CD4-positive, CD25-positive, alpha-beta regulatory T cell (primary cell): ENCODE results near the gene LRMDA. TPM values are rescaled to one million over a fixed set of nuclear protein-coding genes. Genes with fewer than 3 reads are reported as not detected.

Experiments used
- ATAC-seq, 2 donors: fragments of 150-1000 bp; cut with Tn5 transposase; one replicate each; pipeline ENCODE4 v1.10.0; 2021; ENCODE audit warnings: low read depth in 2 of 2, moderate number of reproducible peaks in 2 of 2, moderate library complexity in 1 of 2
- DNase-seq, 3 donors: peaks; one replicate each; pipeline versions ENCODE4 v3.0.0 to v3.0.0-alpha.2; 2012 to 2022; ENCODE audit warnings: mixed read lengths in 1 of 3
- H3K27ac ChIP-seq: one replicate; pipeline ENCODE4 v1.7.0; 2013; ENCODE audit warnings: mild to moderate bottlenecking, low read length; ENCODE audit not compliant: insufficient read depth, poor library complexity, severe bottlenecking
- H3K27me3 ChIP-seq: one replicate; pipeline ENCODE4 v1.7.0; 2013; ENCODE audit warnings: low read length; ENCODE audit not compliant: control insufficient read depth, insufficient read depth
- H3K36me3 ChIP-seq: one replicate; pipeline ENCODE4 v1.7.0; 2013; ENCODE audit warnings: mild to moderate bottlenecking, low read length, moderate library complexity; ENCODE audit not compliant: control insufficient read depth, insufficient read depth
- H3K4me1 ChIP-seq: 2 replicates; pipeline ENCODE4 v1.7.0; 2013; ENCODE audit warnings: mild to moderate bottlenecking, low read length; ENCODE audit not compliant: insufficient read depth, control insufficient read depth, poor library complexity, severe bottlenecking
- H3K4me3 ChIP-seq: one replicate; pipeline ENCODE4 v1.7.0; 2013; ENCODE audit warnings: low read depth, mild to moderate bottlenecking, low read length, moderate library complexity
- H3K9me3 ChIP-seq, 2 experiments: 1 replicate in 1 of 2; 2 replicates in 1 of 2; pipeline ENCODE4 v1.7.0; 2013; ENCODE audit warnings: low read length in 2 of 2, mild to moderate bottlenecking in 1 of 2, moderate library complexity in 1 of 2; ENCODE audit not compliant: control insufficient read depth in 2 of 2
- H3K27ac Mint-ChIP-seq, 3 donors: one replicate each; pipeline ENCODE4 v1.8.0; 2020 to 2022; ENCODE audit warnings: mild to moderate bottlenecking in 3 of 3, mixed read lengths in 3 of 3, moderate library complexity in 2 of 3
- H3K27me3 Mint-ChIP-seq: one replicate; pipeline ENCODE4 v1.8.0; 2022; ENCODE audit warnings: mild to moderate bottlenecking, mixed read lengths
- H3K36me3 Mint-ChIP-seq: one replicate; pipeline ENCODE4 v1.8.0; 2020; ENCODE audit warnings: mixed read lengths
- H3K4me1 Mint-ChIP-seq, 4 donors: one replicate each; pipeline ENCODE4 v1.8.0; 2020 to 2022; ENCODE audit warnings: mixed read lengths in 4 of 4, mild to moderate bottlenecking in 1 of 4
- H3K4me3 Mint-ChIP-seq, 4 donors: one replicate each; pipeline ENCODE4 v1.8.0; 2020 to 2022; ENCODE audit warnings: mild to moderate bottlenecking in 4 of 4, mixed read lengths in 4 of 4, moderate library complexity in 3 of 4
- H3K9me3 Mint-ChIP-seq, 7 donors: one replicate each; pipeline ENCODE4 v1.8.0; 2020 to 2022; ENCODE audit warnings: mixed read lengths in 7 of 7, mild to moderate bottlenecking in 3 of 7, moderate library complexity in 2 of 7
- polyA plus RNA-seq, 4 donors: library from polyadenylated mRNA; unstranded; fragments of 300-500 nt; fragmentation: Illumina TruSeq; gene quantifications; one replicate each; pipeline ENCODE4 v1.2.3, GENCODE V29; 2021
- total RNA-seq: library from RNA; stranded (reverse); gene quantifications from one replicate; pipeline ENCODE4 v1.2.3, GENCODE V29; 2022

Gene LRMDA
- total and polyA plus RNA-seq, 5 donors from 2014 or later, result 0.10 TPM; not detected in 4

GRCh38 chr10:76149182-76149581 lies 717.8 kb downstream of the LRMDA start:
- Mint-ChIP-seq H3K27ac (no peak overlapping the region), H3K4me1 (no peaks in the 10 kb centered on the region), H3K36me3 (no peaks in the 10 kb centered on the region), H3K9me3 (peaks cover 0 to 11% (median 5%) of the 10 kb centered on the region in 7 donors), H3K4me3 (no peak overlapping the region), H3K27me3 (no peaks in the 10 kb centered on the region)
- Histone ChIP-seq H3K27ac (no peak overlapping the region), H3K4me1 (no peaks in the 10 kb centered on the region), H3K27me3 (no peaks in the 10 kb centered on the region), H3K9me3 (peaks cover 0 to 4% of the 10 kb centered on the region in 2 experiments), H3K36me3 (no peaks in the 10 kb centered on the region), H3K4me3 (no peak overlapping the region)
- ATAC-seq (no peak), DNase-seq (no peak)

GRCh38 chr10:76149602-76150138 lies 718.2 kb downstream of the LRMDA start:
- Mint-ChIP-seq H3K4me1 (no peaks in the 10 kb centered on the region), H3K36me3 (no peaks in the 10 kb centered on the region), H3K9me3 (peaks cover 0 to 12% (median 5%) of the 10 kb centered on the region in 7 donors), H3K4me3 (no peak overlapping the region), H3K27me3 (no peaks in the 10 kb centered on the region), H3K27ac (no peak overlapping the region)
- DNase-seq, result no peak
- H3K36me3 ChIP-seq, result no peaks in the 10 kb centered on the region
- no peak overlapping the region for H3K4me3 ChIP-seq
- H3K27me3 ChIP-seq, result no peaks in the 10 kb centered on the region
- peaks cover 0 to 4% of the 10 kb centered on the region in 2 experiments for H3K9me3 ChIP-seq
- no peak overlapping the region for H3K27ac ChIP-seq
- no peak for ATAC-seq
- no peaks in the 10 kb centered on the region for H3K4me1 ChIP-seq

- Histone ChIP-seq H3K36me3 (no peaks in the 10 kb centered on the region), H3K4me1 (no peaks in the 10 kb centered on the region), H3K27me3 (no peaks in the 10 kb centered on the region), H3K27ac (no peak overlapping the region), H3K9me3 (peaks cover 0 to 4% of the 10 kb centered on the region in 2 experiments), H3K4me3 (no peak overlapping the region)
- no peak for ATAC-seq
- H3K9me3 Mint-ChIP-seq, result peaks cover 0 to 13% (median 5%) of the 10 kb centered on the region in 7 donors
- no peaks in the 10 kb centered on the region for H3K27me3 Mint-ChIP-seq
- H3K36me3 Mint-ChIP-seq, result no peaks in the 10 kb centered on the region
- H3K4me1 Mint-ChIP-seq, result no peaks in the 10 kb centered on the region
- H3K4me3 Mint-ChIP-seq, result no peak overlapping the region
- H3K27ac Mint-ChIP-seq, result no peak overlapping the region
- DNase-seq, result no peak
Observed at GRCh38 chr10:76150139-76150875, 718.9 kb downstream of the LRMDA start.

- Mint-ChIP-seq H3K4me1 (no peaks in the 10 kb centered on the region), H3K27me3 (no peaks in the 10 kb centered on the region), H3K9me3 (peaks cover 0 to 10% (median 5%) of the 10 kb centered on the region in 7 donors), H3K36me3 (no peaks in the 10 kb centered on the region), H3K27ac (no peak overlapping the region), H3K4me3 (no peak overlapping the region)
- Histone ChIP-seq H3K9me3 (peaks cover 0 to 4% of the 10 kb centered on the region in 2 experiments), H3K27ac (no peak overlapping the region), H3K4me1 (no peaks in the 10 kb centered on the region), H3K4me3 (no peak overlapping the region), H3K27me3 (no peaks in the 10 kb centered on the region), H3K36me3 (no peaks in the 10 kb centered on the region)
- ATAC-seq (no peak), DNase-seq (no peak)
Observed at GRCh38 chr10:76150876-76151288, 719.5 kb downstream of the LRMDA start.

GRCh38 chr10:76152186-76152585 lies 720.8 kb downstream of the LRMDA start:
- Mint-ChIP-seq H3K9me3 (peaks cover 0 to 9% (median 6%) of the 10 kb centered on the region in 7 donors), H3K36me3 (no peaks in the 10 kb centered on the region), H3K27me3 (no peaks in the 10 kb centered on the region), H3K4me1 (no peaks in the 10 kb centered on the region), H3K27ac (no peak overlapping the region), H3K4me3 (no peak overlapping the region)
- Histone ChIP-seq H3K4me3 (no peak overlapping the region), H3K27me3 (no peaks in the 10 kb centered on the region), H3K4me1 (no peaks in the 10 kb centered on the region), H3K27ac (no peak overlapping the region), H3K36me3 (no peaks in the 10 kb centered on the region), H3K9me3 (peaks cover 0 to 4% of the 10 kb centered on the region in 2 experiments)
- ATAC-seq (no peak), DNase-seq (no peak)

GRCh38 chr10:76155961-76156360 lies 724.5 kb downstream of the LRMDA start:
- Histone ChIP-seq H3K4me3 (no peak overlapping the region), H3K36me3 (no peaks in the 10 kb centered on the region), H3K9me3 (no peaks in the 10 kb centered on the region), H3K4me1 (no peaks in the 10 kb centered on the region), H3K27ac (no peak overlapping the region), H3K27me3 (no peaks in the 10 kb centered on the region)
- Mint-ChIP-seq H3K36me3 (no peaks in the 10 kb centered on the region), H3K9me3 (peaks cover 0 to 9% (median 2%) of the 10 kb centered on the region in 7 donors), H3K4me3 (no peak overlapping the region), H3K4me1 (no peaks in the 10 kb centered on the region), H3K27ac (no peak overlapping the region), H3K27me3 (no peaks in the 10 kb centered on the region)
- DNase-seq, result no peak
- no peak for ATAC-seq

GRCh38 chr10:76160446-76161300 lies 729.2 kb downstream of the LRMDA start:
- Mint-ChIP-seq H3K4me3 (no peak overlapping the region), H3K27ac (no peak overlapping the region), H3K27me3 (no peaks in the 10 kb centered on the region), H3K4me1 (peaks cover 0 to 4% (median 0%) of the 10 kb centered on the region in 4 donors), H3K36me3 (no peaks in the 10 kb centered on the region), H3K9me3 (peaks cover 0 to 6% (median 1%) of the 10 kb centered on the region in 7 donors)
- no peak overlapping the region for H3K4me3 ChIP-seq
- no peaks in the 10 kb centered on the region for H3K36me3 ChIP-seq
- H3K27me3 ChIP-seq, result no peaks in the 10 kb centered on the region
- H3K4me1 ChIP-seq, result no peaks in the 10 kb centered on the region
- no peak overlapping the region for H3K27ac ChIP-seq
- DNase-seq (no peak), ATAC-seq (no peak)
- no peaks in the 10 kb centered on the region for H3K9me3 ChIP-seq
